Measurements from ENCODE around the gene KRTAP10-12. TPM values are rescaled to one million over a fixed set of nuclear protein-coding genes. Genes with fewer than 3 reads are reported as not detected.

The KRTAP10-12 gene
- total and polyA plus RNA-seq, 10 of the 15 experiments (the other 5 are each of a cell fraction or from before 2014, with no cell fraction given), result not detected

- H2AFZ ChIP-seq (ENCODE audit: control insufficient read depth, low read depth, low read length), result no peak overlapping the region
- DNase-seq (ENCODE audit: low read depth, low spot score), result no peak
- H3K4me2 ChIP-seq (ENCODE audit: control insufficient read depth, insufficient read depth), result no peak overlapping the region
- WGBS (ENCODE audit: insufficient coverage, insufficient replicate concordance, low lambda C conversion rate, missing lambda C conversion rate), result 7% methylated on average over 13 of the region's 13 CpGs
- peaks cover 13 to 16% of the 10 kb centered on the region in 2 experiments; a peak in 3 of 4 replicates for H3K27me3 ChIP-seq (replicated peaks in 1 of 2; ENCODE audit: control insufficient read depth in 2 of 2, insufficient read depth in 2 of 2, low read length in 1 of 2)
- intact Hi-C loops (cut with micrococcal nuclease; ENCODE audit: unreplicated experiment) (no loop called here), in situ Hi-C loops (cut with MboI) (no loop called here)
- FAIRE-seq, result no peak
- H3K4me1 ChIP-seq (ENCODE audit: control insufficient read depth, insufficient read depth, low read length), result no peaks in the 10 kb centered on the region
- POLR2A ChIA-PET, result no interaction called here
- peaks cover 6% of the 10 kb centered on the region; the same call in 1 of the 3 replicates for H3K9me3 ChIP-seq (replicated peaks; ENCODE audit: control insufficient read depth, insufficient read depth, low read length)
- no peak for TF ChIP-seq ZBTB40 (IDR thresholded peaks at IDR 0.05; ENCODE audit: borderline replicate concordance)
- no peak for TF ChIP-seq TBL1XR1 (IDR thresholded peaks at IDR 0.05; ENCODE audit: low read depth, low read length)
- no peak for TF ChIP-seq YBX1 (IDR thresholded peaks at IDR 0.05)
- TF ChIP-seq SUZ12 (IDR thresholded peaks at IDR 0.05; ENCODE audit: unreplicated experiment), result no peak
- no peak for TF ChIP-seq HSF1 (IDR thresholded peaks at IDR 0.05; ENCODE audit: low read depth, low read length)
- TF ChIP-seq SIX5 (IDR thresholded peaks at IDR 0.05; ENCODE audit: low read depth, low read length, severe bottlenecking), result no peak
- TF ChIP-seq NRF1 (conservative IDR thresholded peaks at IDR 0.05; ENCODE audit: low read depth, low read length), result no peak
- TF ChIP-seq ESRRA (IDR thresholded peaks at IDR 0.05; ENCODE audit: low read length), result no peak
- TF ChIP-seq GATAD2B (conservative IDR thresholded peaks at IDR 0.05; ENCODE audit: low read depth), result no peak
- no peak for TF ChIP-seq JUND (IDR thresholded peaks at IDR 0.05; ENCODE audit: low read depth, low read length)
- no peak for TF ChIP-seq CHD1 (IDR thresholded peaks at IDR 0.05; ENCODE audit: low read depth, low read length)
- no peak for TF ChIP-seq TARDBP (IDR thresholded peaks at IDR 0.05; ENCODE audit: borderline replicate concordance)
- H3K79me2 ChIP-seq (ENCODE audit: control insufficient read depth, insufficient read depth, low read length), result no peaks in the 10 kb centered on the region
- no peak for ATAC-seq
- H3K27ac ChIP-seq (ENCODE audit: control insufficient read depth, insufficient read depth), result no peak overlapping the region
- H3K9ac ChIP-seq (ENCODE audit: control insufficient read depth, insufficient read depth, low read length), result no peak overlapping the region
- BruUV-seq (replicated peaks), result no TSS peak
- no peaks in the 10 kb centered on the region for H3K36me3 ChIP-seq (ENCODE audit: control insufficient read depth in 2 of 2, insufficient read depth in 2 of 2, low read length in 1 of 2)
- no peak overlapping the region for H3K4me3 ChIP-seq
- CTCF ChIA-PET, result no interaction called here
- SMC1A ChIA-PET (ENCODE audit: uncharacterized antibody, unreplicated experiment), result no interaction called here
- H4K20me1 ChIP-seq (ENCODE audit: control insufficient read depth, insufficient read depth), result no peaks in the 10 kb centered on the region
- RAD21 ChIA-PET (ENCODE audit: unreplicated experiment), result no interaction called here
Observed at GRCh38 chr21:44708213-44708865, 11.4 kb downstream of the KRTAP10-12 start.
